Measurements from ENCODE around the gene PRR18. TPM values are rescaled to one million over a fixed set of nuclear protein-coding genes. Genes with fewer than 3 reads are reported as not detected.

The PRR18 gene
- total RNA-seq, 4 donors from 2014 or later: 0.21 to 0.60 (median 0.44) TPM; not detected in 1

GRCh38 chr6:166286839-166287271 lies 21.3 kb downstream of the PRR18 start:
- no peak overlapping the region for H3K27ac ChIP-seq

GRCh38 chr6:166285233-166285632 lies 23.0 kb downstream of the PRR18 start:
- DNase-seq (ENCODE audit: low spot score in 2 of 2): no peak
- WGBS, 2 donors: 25 to 41% methylated on average over 6 of the region's 6 CpGs
- H3K9me3 ChIP-seq: no peaks in the 10 kb centered on the region
- no peak overlapping the region for H3K4me3 ChIP-seq
- no peak overlapping the region for H3K27ac ChIP-seq
- no peaks in the 10 kb centered on the region for H3K4me1 ChIP-seq
- no peaks in the 10 kb centered on the region for H3K27me3 ChIP-seq
- no peaks in the 10 kb centered on the region for H3K36me3 ChIP-seq
- TF ChIP-seq CTCF (IDR thresholded peaks at IDR 0.05) (no peak), POLR2A (IDR thresholded peaks at IDR 0.05) (no peak), EP300 (IDR thresholded peaks at IDR 0.05) (no peak)

More at GRCh38 chr6:166286839-166287271, 21.3 kb downstream of the PRR18 start:
- Histone ChIP-seq H3K9me3 (no peaks in the 10 kb centered on the region), H3K36me3 (no peaks in the 10 kb centered on the region), H3K27me3 (no peaks in the 10 kb centered on the region), H3K4me3 (no peak overlapping the region), H3K4me1 (no peaks in the 10 kb centered on the region)
- TF ChIP-seq CTCF (IDR thresholded peaks at IDR 0.05): no peak
- no peak for TF ChIP-seq POLR2A (IDR thresholded peaks at IDR 0.05)
- TF ChIP-seq EP300 (IDR thresholded peaks at IDR 0.05): no peak
- no peak for DNase-seq (ENCODE audit: low spot score in 2 of 2)
- WGBS, 2 donors: 57 to 63% methylated on average over 8 of the region's 8 CpGs

- TF ChIP-seq EP300 (IDR thresholded peaks at IDR 0.05) (no peak), POLR2A (IDR thresholded peaks at IDR 0.05) (no peak), CTCF (IDR thresholded peaks at IDR 0.05) (no peak)
- no peak overlapping the region for H3K27ac ChIP-seq
- no peak for DNase-seq (ENCODE audit: low spot score in 2 of 2)
- H3K4me3 ChIP-seq: no peak overlapping the region
- no peaks in the 10 kb centered on the region for H3K9me3 ChIP-seq
- H3K36me3 ChIP-seq: no peaks in the 10 kb centered on the region
- H3K4me1 ChIP-seq: no peaks in the 10 kb centered on the region
- 81 to 84% methylated on average over 6 of the region's 6 CpGs for WGBS, 2 donors
- H3K27me3 ChIP-seq: no peaks in the 10 kb centered on the region
Measured at GRCh38 chr6:166284640-166285039, 23.6 kb downstream of the PRR18 start.

- TF ChIP-seq POLR2A (IDR thresholded peaks at IDR 0.05) (no peak), EP300 (IDR thresholded peaks at IDR 0.05) (no peak), CTCF (IDR thresholded peaks at IDR 0.05) (no peak)
- Histone ChIP-seq H3K4me3 (no peak overlapping the region), H3K27ac (no peak overlapping the region), H3K4me1 (no peaks in the 10 kb centered on the region), H3K36me3 (no peaks in the 10 kb centered on the region), H3K9me3 (no peaks in the 10 kb centered on the region), H3K27me3 (no peaks in the 10 kb centered on the region)
- WGBS, 2 donors: 52 to 54% methylated on average over 11 of the region's 11 CpGs
- no peak for DNase-seq (ENCODE audit: low spot score in 2 of 2)
Measured at GRCh38 chr6:166282394-166283032, 25.7 kb downstream of the PRR18 start.

- WGBS, 2 donors: 87 to 89% methylated on average over 9 of the region's 9 CpGs
- DNase-seq (ENCODE audit: low spot score in 2 of 2): no peak
- H3K36me3 ChIP-seq: no peaks in the 10 kb centered on the region
- no peaks in the 10 kb centered on the region for H3K9me3 ChIP-seq
- peaks cover 0 to 7% (median 0%) of the 10 kb centered on the region in 4 donors for H3K4me1 ChIP-seq
- peaks cover 0 to 7% of the 10 kb centered on the region in 2 donors for H3K27me3 ChIP-seq
- no peak overlapping the region for H3K4me3 ChIP-seq
- TF ChIP-seq POLR2A (IDR thresholded peaks at IDR 0.05): no peak
- no peak for TF ChIP-seq CTCF (IDR thresholded peaks at IDR 0.05)
- TF ChIP-seq EP300 (IDR thresholded peaks at IDR 0.05): no peak
- H3K27ac ChIP-seq: no peak overlapping the region
Measured at GRCh38 chr6:166281104-166281503, 27.1 kb downstream of the PRR18 start.
